Measurements from ENCODE around the gene FAM221A.

- TF ChIP-seq CTCF (IDR thresholded peaks at IDR 0.05) = no peak
- no peak for TF ChIP-seq EZH2 (IDR thresholded peaks at IDR 0.05; ENCODE audit: borderline replicate concordance, insufficient read depth, low read depth, low read length, poor library complexity, severe bottlenecking)
Observed at GRCh38 chr7:23743226-23743625, 63.2 kb downstream of the FAM221A start.

All from B cell (primary cell).